H9 (cell line): ENCODE data around the gene RNF227. TPM values are rescaled to one million over a fixed set of nuclear protein-coding genes. Genes with fewer than 3 reads are reported as not detected.

ENCODE experiments used
- DNase-seq: peaks from one replicate; pipeline ENCODE4 v3.0.0-alpha.2; 2017
- H2AFZ ChIP-seq: one replicate; pipeline ENCODE4 v1.6.1; 2013; ENCODE audit warnings: mild to moderate bottlenecking, low read length, control low read depth, moderate library complexity
- H2AK5ac ChIP-seq: 2 replicates; pipeline ENCODE4 v1.6.1; 2013; ENCODE audit warnings: low read length, control low read depth, mixed read lengths; ENCODE audit not compliant: insufficient read length
- H2BK120ac ChIP-seq: one replicate; pipeline ENCODE4 v1.6.1; 2013; ENCODE audit warnings: low read depth, mild to moderate bottlenecking, low read length, control low read depth, inconsistent platforms; ENCODE audit not compliant: poor library complexity, severe bottlenecking
- H2BK12ac ChIP-seq: 2 replicates; pipeline ENCODE4 v1.6.1; 2013; ENCODE audit warnings: low read length, control low read depth, mixed read lengths, low read depth; ENCODE audit not compliant: insufficient read length
- H2BK15ac ChIP-seq: 2 replicates; pipeline ENCODE4 v1.6.1; 2013; ENCODE audit warnings: low read depth, low read length, control low read depth
- H2BK20ac ChIP-seq: one replicate; pipeline ENCODE4 v1.6.1; 2013; ENCODE audit warnings: low read depth, mild to moderate bottlenecking, low read length, control low read depth, inconsistent platforms; ENCODE audit not compliant: poor library complexity, severe bottlenecking
- H2BK5ac ChIP-seq: 2 replicates; pipeline ENCODE4 v1.6.1; 2013; ENCODE audit warnings: low read length, control low read depth, mixed read lengths; ENCODE audit not compliant: insufficient read length
- H3K14ac ChIP-seq: 2 replicates; pipeline ENCODE4 v1.6.1; 2013; ENCODE audit warnings: low read length, control low read depth; ENCODE audit not compliant: insufficient read depth
- H3K18ac ChIP-seq: 2 replicates; pipeline ENCODE4 v1.6.1; 2013; ENCODE audit warnings: low read depth, mild to moderate bottlenecking, mixed read lengths, low read length, control low read depth; ENCODE audit not compliant: insufficient read length
- H3K23ac ChIP-seq: 2 replicates; pipeline ENCODE4 v1.6.1; 2013; ENCODE audit warnings: low read length, control low read depth, mixed read lengths, low read depth; ENCODE audit not compliant: insufficient read length
- H3K23me2 ChIP-seq: 2 replicates; pipeline ENCODE4 v1.6.1; 2013; ENCODE audit warnings: low read depth, mild to moderate bottlenecking, mixed read lengths, low read length, control low read depth; ENCODE audit not compliant: insufficient read length, poor library complexity, severe bottlenecking
- H3K27ac ChIP-seq: 2 replicates; pipeline ENCODE4 v1.5.1; 2013; ENCODE audit warnings: low read length, control low read depth, mixed read lengths, low read depth; ENCODE audit not compliant: insufficient read length
- H3K27me3 ChIP-seq: 2 replicates; pipeline ENCODE4 v1.6.1; 2013; ENCODE audit warnings: low read length, control low read depth, inconsistent platforms; ENCODE audit not compliant: insufficient read depth
- H3K4ac ChIP-seq: 2 replicates; pipeline ENCODE4 v1.6.1; 2013; ENCODE audit warnings: low read depth, mild to moderate bottlenecking, control low read depth, inconsistent platforms, low read length, moderate library complexity
- H3K4me1 ChIP-seq: 2 replicates; pipeline ENCODE4 v1.6.1; 2013; ENCODE audit warnings: low read length, control low read depth, inconsistent platforms; ENCODE audit not compliant: insufficient read depth
- H3K4me2 ChIP-seq: 2 replicates; pipeline ENCODE4 v1.6.1; 2013; ENCODE audit warnings: low read length, control low read depth, mixed read lengths; ENCODE audit not compliant: insufficient read length, insufficient read depth
- H3K56ac ChIP-seq: 2 replicates; pipeline ENCODE4 v1.6.1; 2013; ENCODE audit warnings: low read depth, mild to moderate bottlenecking, mixed read lengths, low read length, control low read depth; ENCODE audit not compliant: insufficient read length
- H3K79me1 ChIP-seq: 2 replicates; pipeline ENCODE4 v1.6.1; 2013; ENCODE audit warnings: low read depth, mild to moderate bottlenecking, moderate library complexity, low read length, control low read depth, inconsistent platforms; ENCODE audit not compliant: insufficient read depth, poor library complexity, severe bottlenecking
- H3K79me2 ChIP-seq: 2 replicates; pipeline ENCODE4 v1.6.1; 2013; ENCODE audit warnings: low read length, control low read depth, inconsistent platforms; ENCODE audit not compliant: insufficient read depth
- H3K9ac ChIP-seq: 2 replicates; pipeline ENCODE4 v1.6.1; 2013; ENCODE audit warnings: low read length, control low read depth, mixed read lengths; ENCODE audit not compliant: insufficient read length; ENCODE audit errors: extremely low read depth
- H3K9me3 ChIP-seq: one replicate; pipeline ENCODE4 v1.6.1; 2013; ENCODE audit warnings: low read depth, low read length, inconsistent platforms; ENCODE audit not compliant: control insufficient read depth
- H3T11ph ChIP-seq: one replicate; pipeline ENCODE4 v1.6.1; 2013; ENCODE audit warnings: mild to moderate bottlenecking, low read length, control low read depth, inconsistent platforms
- H4K20me1 ChIP-seq: one replicate; pipeline ENCODE4 v1.6.1; 2013; ENCODE audit not compliant: control insufficient read depth, insufficient read length, insufficient read depth
- H4K5ac ChIP-seq: 2 replicates; pipeline ENCODE4 v1.6.1; 2013; ENCODE audit warnings: low read depth, mild to moderate bottlenecking, mixed read lengths, low read length, control low read depth; ENCODE audit not compliant: insufficient read length
- H4K8ac ChIP-seq: replicated peaks from 2 replicates; pipeline ENCODE4 v1.6.1; 2013; ENCODE audit warnings: low read length, control low read depth, mixed read lengths, low read depth; ENCODE audit not compliant: insufficient read length
- H4K91ac ChIP-seq: 2 replicates; pipeline ENCODE4 v1.6.1; 2013; ENCODE audit warnings: low read depth, mild to moderate bottlenecking, moderate library complexity, mixed read lengths, low read length, control low read depth; ENCODE audit not compliant: insufficient read length
- H3K27ac Mint-ChIP-seq, 3 experiments: 2 replicates in 2 of 3; 3 replicates in 1 of 3; pipeline ENCODE4 v1.8.0; 2020 to 2021; ENCODE audit warnings: mixed read lengths in 3 of 3, mild to moderate bottlenecking in 1 of 3, moderate library complexity in 1 of 3
- H3K27me3 Mint-ChIP-seq: 2 replicates; pipeline ENCODE4 v1.8.0; 2021; ENCODE audit warnings: low read depth, mild to moderate bottlenecking, moderate library complexity, mixed read lengths
- H3K36me3 Mint-ChIP-seq, 3 experiments: 2 replicates in 2 of 3; 3 replicates in 1 of 3; pipeline ENCODE4 v1.8.0; 2020 to 2021; ENCODE audit warnings: low read depth in 3 of 3, mixed read lengths in 3 of 3; ENCODE audit not compliant: insufficient read depth in 1 of 3
- H3K4me1 Mint-ChIP-seq, 2 experiments: 2 replicates each; pipeline ENCODE4 v1.8.0; 2020; ENCODE audit warnings: mixed read lengths in 2 of 2
- H3K4me3 Mint-ChIP-seq, 2 experiments: 2 replicates in 1 of 2; 3 replicates in 1 of 2; pipeline ENCODE4 v1.8.0; 2020 to 2021; ENCODE audit warnings: mild to moderate bottlenecking in 2 of 2, mixed read lengths in 2 of 2, moderate library complexity in 1 of 2
- H3K9me3 Mint-ChIP-seq, 2 experiments: 2 replicates in 1 of 2; 3 replicates in 1 of 2; pipeline ENCODE4 v1.8.0; 2020; ENCODE audit warnings: mild to moderate bottlenecking in 2 of 2, mixed read lengths in 2 of 2, moderate library complexity in 1 of 2
- CTCF ChIP-seq: fragments of 200-600 bp; sonication (generic); conservative IDR thresholded peaks from 3 replicates; pipeline ENCODE4 v1.8.0; 2021; ENCODE audit warnings: antibody characterized with exemption, mild to moderate bottlenecking
- WGBS: extraction: QIAGEN DNeasy Blood & Tissue Kit; methylation state at CpG from one replicate; pipeline ENCODE4 v1.1.7; 2013; ENCODE audit warnings: missing lambda C conversion rate, low lambda C conversion rate, mixed read lengths; ENCODE audit not compliant: insufficient read length; ENCODE audit errors: extremely low coverage; 5-methylcytosine and 5-hydroxymethylcytosine counted together
- total RNA-seq: library from RNA; stranded (reverse); gene quantifications from 2 replicates; pipeline ENCODE4 v1.2.1, GENCODE V29; 2021

Gene RNF227
- total RNA-seq, 1 experiment from 2014 or later: 1.9 TPM

GRCh38 chr17:7916808-7917207 lies 719 bp upstream of the RNF227 start:
- DNase-seq: no peak
- Histone ChIP-seq H3K23me2 (peaks cover 8% of the 10 kb centered on the region), H3K79me2 (no peaks in the 10 kb centered on the region), H4K8ac (no peak overlapping the region), H3K18ac (no peak overlapping the region), H2BK15ac (no peak overlapping the region), H4K20me1 (no peaks in the 10 kb centered on the region), H2BK5ac (no peak overlapping the region), H3K79me1 (no peaks in the 10 kb centered on the region), H3K4me1 (no peaks in the 10 kb centered on the region), H3K56ac (no peak overlapping the region), H3K27me3 (peaks cover 21% of the 10 kb centered on the region), H3K9ac (no peak overlapping the region), H2AK5ac (no peak overlapping the region), H3K9me3 (no peaks in the 10 kb centered on the region), H3K4me2 (no peak overlapping the region), H3T11ph (no peak overlapping the region), H2AFZ (no peak overlapping the region), H2BK120ac (no peak overlapping the region), H2BK12ac (no peak overlapping the region), H4K91ac (no peak overlapping the region), H3K23ac (no peak overlapping the region), H4K5ac (no peak overlapping the region), H3K4ac (no peak overlapping the region), H3K14ac (no peak overlapping the region), H3K27ac (no peak overlapping the region), H2BK20ac (no peak overlapping the region)
- no peak for TF ChIP-seq CTCF
- peak overlapping the region; percentile 74 to 75 for H3K4me3 Mint-ChIP-seq
- H3K27me3 Mint-ChIP-seq: peaks cover 69% of the 10 kb centered on the region
- no CpG with 5 or more reads among the region's 2 CpGs for WGBS
- H3K9me3 Mint-ChIP-seq: peaks cover 3 to 4% of the 10 kb centered on the region in 2 experiments; a peak in 3 of 5 replicates
- H3K27ac Mint-ChIP-seq: no peak overlapping the region
- H3K4me1 Mint-ChIP-seq: peaks cover 12 to 14% of the 10 kb centered on the region in 2 experiments
- H3K36me3 Mint-ChIP-seq: peaks cover 0 to 1% (median 0%) of the 10 kb centered on the region in 3 experiments; a peak in 2 of 7 replicates
